ENCODE data around the gene BCAS3. TPM values are rescaled to one million over a fixed set of nuclear protein-coding genes. Genes with fewer than 3 reads are reported as not detected.

Gene BCAS3
- total and polyA plus RNA-seq, 4 experiments from 2014 or later = 27.0 to 45.2 (median 41.2) TPM

- H3K27me3 Mint-ChIP-seq = no peaks in the 10 kb centered on the region
- no peaks in the 10 kb centered on the region for H3K9me3 Mint-ChIP-seq
- H3K4me1 Mint-ChIP-seq = peaks cover 0 to 1% (median 0%) of the 10 kb centered on the region in 4 donors
- intact Hi-C loops (cut with micrococcal nuclease) = no loop called here
- peaks cover 3 to 12% of the 10 kb centered on the region in 2 donors for H3K36me3 Mint-ChIP-seq
- H3K4me3 Mint-ChIP-seq = peak overlapping the region in 5 of 8 donors; percentile 69 to 79 (median 76)
- H3K9me3 ChIP-seq (ENCODE audit: control insufficient read depth in 1 of 2, low read length in 2 of 2) = no peaks in the 10 kb centered on the region
- no peak for DNase-seq
- ChIA-PET POLR2A (ENCODE audit: partially characterized antibody) (no interaction called here), CTCF (ENCODE audit: partially characterized antibody) (interaction anchor here (1.0 kb wide), 1 partner anchor 749 kb away, joined by 3 read pairs; no protein-coding TSS in a partner anchor)
- no peaks in the 10 kb centered on the region for H3K4me1 ChIP-seq (ENCODE audit: insufficient read depth, low read length)
- no peaks in the 10 kb centered on the region for H3K27me3 ChIP-seq (ENCODE audit: insufficient read depth, low read length)
- no peak overlapping the region for H3K27ac ChIP-seq (ENCODE audit: low read depth, low read length)
- peak overlapping the region in 1 of 7 donors; percentile 84 for H3K27ac Mint-ChIP-seq
- H3K4me3 ChIP-seq (ENCODE audit: low read length in 2 of 2) = no peak overlapping the region
- no peaks in the 10 kb centered on the region for H3K36me3 ChIP-seq (ENCODE audit: insufficient read depth, low read length)
These were observed 210.0 kb downstream of the BCAS3 start for GRCh38 chr17:60887614-60888028.

DNA sequence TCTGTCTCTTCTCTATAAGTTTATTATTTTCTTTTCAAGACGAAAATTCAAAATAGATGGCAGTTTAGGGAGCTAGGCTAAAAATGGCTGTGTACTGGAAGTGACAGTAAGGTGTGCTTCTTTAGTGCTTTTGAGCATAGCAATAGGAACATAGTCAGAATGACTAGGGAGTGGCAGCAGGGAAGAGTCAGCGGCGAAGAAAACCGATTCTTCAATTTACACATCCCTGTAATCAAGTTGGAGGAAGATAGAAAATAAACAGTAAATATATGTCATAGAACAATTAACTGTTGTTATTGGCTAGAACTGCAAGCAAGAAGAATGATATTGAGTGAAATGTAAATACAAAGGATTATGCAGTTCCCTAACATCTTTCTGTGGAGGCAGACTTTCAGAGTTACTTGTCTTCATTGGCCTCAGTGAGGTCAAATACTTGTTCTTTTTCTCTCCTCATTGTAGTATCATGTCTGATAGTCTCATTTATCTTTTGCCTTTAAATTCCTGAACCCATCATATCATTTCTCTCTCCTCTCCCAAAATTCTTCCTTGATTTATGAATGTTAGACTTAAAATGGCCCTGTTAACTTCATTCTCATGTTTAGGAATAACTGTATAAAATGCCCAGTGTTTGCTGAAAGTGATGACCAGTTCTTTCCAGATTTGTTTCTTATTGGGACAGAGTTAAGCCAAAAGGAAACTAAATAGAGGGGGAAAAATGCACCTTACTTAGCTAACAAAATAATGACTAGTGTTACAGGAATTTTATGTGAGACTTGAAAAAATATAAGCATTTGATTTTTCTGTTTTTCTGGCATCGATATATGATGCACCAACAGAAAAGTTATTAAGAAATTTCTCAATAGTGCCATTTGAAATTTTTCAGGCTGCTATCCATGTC, 211.4 kb downstream of the BCAS3 start:
- H3K27ac ChIP-seq (ENCODE audit: low read depth, low read length) = no peak overlapping the region
- Mint-ChIP-seq H3K4me3 (no peak overlapping the region), H3K9me3 (peaks cover 0 to 9% (median 3%) of the 10 kb centered on the region in 8 donors), H3K27me3 (no peaks in the 10 kb centered on the region), H3K36me3 (peaks cover 10 to 19% of the 10 kb centered on the region in 2 donors), H3K4me1 (peaks cover 0 to 1% (median 0%) of the 10 kb centered on the region in 4 donors), H3K27ac (peak overlapping the region in 1 of 7 donors; percentile 24)
- intact Hi-C loops (cut with micrococcal nuclease) = no loop called here
- no peaks in the 10 kb centered on the region for H3K9me3 ChIP-seq (ENCODE audit: control insufficient read depth in 1 of 2, low read length in 2 of 2)
- DNase-seq = no peak
- ChIA-PET CTCF (ENCODE audit: partially characterized antibody) (interaction anchor here (1.0 kb wide), 1 partner anchor 747 kb away, joined by 3 read pairs; no protein-coding TSS in a partner anchor), POLR2A (ENCODE audit: partially characterized antibody) (no interaction called here)
- no peaks in the 10 kb centered on the region for H3K27me3 ChIP-seq (ENCODE audit: insufficient read depth, low read length)
- H3K36me3 ChIP-seq (ENCODE audit: insufficient read depth, low read length) = no peaks in the 10 kb centered on the region
- no peak overlapping the region for H3K4me3 ChIP-seq (ENCODE audit: low read length in 2 of 2)
- H3K4me1 ChIP-seq (ENCODE audit: insufficient read depth, low read length) = no peaks in the 10 kb centered on the region

DNA sequence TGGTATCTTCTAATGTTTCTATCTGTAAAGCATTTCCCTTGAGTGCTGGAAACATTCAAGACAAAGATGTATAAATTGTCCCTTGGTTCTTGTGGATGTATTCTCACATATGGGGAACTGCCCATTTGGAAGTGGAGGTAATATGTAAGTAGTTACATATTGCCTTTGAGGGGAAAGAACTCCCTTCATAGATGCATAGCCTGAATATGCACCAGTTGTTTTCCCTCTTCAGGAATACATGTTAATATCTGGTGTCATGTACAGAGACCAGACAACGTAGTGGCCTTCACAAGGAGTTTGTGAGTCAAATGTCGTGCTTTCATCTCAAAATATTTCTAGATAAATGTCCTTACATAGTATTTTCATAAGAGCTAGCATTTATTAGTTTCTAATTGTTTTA, 213.5 kb downstream of the BCAS3 start:
- Mint-ChIP-seq H3K4me1 (peaks cover 0 to 1% (median 0%) of the 10 kb centered on the region in 4 donors), H3K27ac (peak overlapping the region in 1 of 7 donors; percentile 13), H3K27me3 (no peaks in the 10 kb centered on the region), H3K36me3 (peaks cover 25 to 37% of the 10 kb centered on the region in 2 donors), H3K9me3 (peaks cover 0 to 28% (median 8%) of the 10 kb centered on the region in 8 donors), H3K4me3 (no peak overlapping the region)
- Histone ChIP-seq H3K9me3 (ENCODE audit: control insufficient read depth in 1 of 2, low read length in 2 of 2) (no peaks in the 10 kb centered on the region), H3K4me1 (ENCODE audit: insufficient read depth, low read length) (no peaks in the 10 kb centered on the region), H3K27me3 (ENCODE audit: insufficient read depth, low read length) (no peaks in the 10 kb centered on the region), H3K4me3 (ENCODE audit: low read length in 2 of 2) (no peak overlapping the region), H3K36me3 (ENCODE audit: insufficient read depth, low read length) (no peaks in the 10 kb centered on the region), H3K27ac (ENCODE audit: low read depth, low read length) (no peak overlapping the region)
- POLR2A ChIA-PET (ENCODE audit: partially characterized antibody) = no interaction called here
- intact Hi-C loops (cut with micrococcal nuclease) = no loop called here
- no peak for DNase-seq
- CTCF ChIA-PET (ENCODE audit: partially characterized antibody) = no interaction called here

GRCh38 chr17:60893475-60893874, 215.8 kb downstream of the BCAS3 start:
- H3K27ac Mint-ChIP-seq = no peak overlapping the region
- no peaks in the 10 kb centered on the region for H3K36me3 ChIP-seq (ENCODE audit: insufficient read depth, low read length)
- H3K27ac ChIP-seq (ENCODE audit: low read depth, low read length) = no peak overlapping the region
- POLR2A ChIA-PET (ENCODE audit: partially characterized antibody) = no interaction called here
- peaks cover 0 to 5% of the 10 kb centered on the region in 2 donors for H3K9me3 ChIP-seq (ENCODE audit: control insufficient read depth in 1 of 2, low read length in 2 of 2)
- CTCF ChIA-PET (ENCODE audit: partially characterized antibody) = no interaction called here
- DNase-seq = no peak
- H3K36me3 Mint-ChIP-seq = peaks cover 33 to 53% of the 10 kb centered on the region in 2 donors
- H3K4me1 ChIP-seq (ENCODE audit: insufficient read depth, low read length) = no peaks in the 10 kb centered on the region
- H3K9me3 Mint-ChIP-seq = peaks cover 6 to 50% (median 23%) of the 10 kb centered on the region in 8 donors
- intact Hi-C loops (cut with micrococcal nuclease) = no loop called here
- no peak overlapping the region for H3K4me3 ChIP-seq (ENCODE audit: low read length in 2 of 2)
- no peak overlapping the region for H3K4me3 Mint-ChIP-seq
- H3K27me3 ChIP-seq (ENCODE audit: insufficient read depth, low read length) = no peaks in the 10 kb centered on the region
- H3K4me1 Mint-ChIP-seq = no peaks in the 10 kb centered on the region
- H3K27me3 Mint-ChIP-seq = no peaks in the 10 kb centered on the region

- Mint-ChIP-seq H3K9me3 (peaks cover 6 to 51% (median 23%) of the 10 kb centered on the region in 8 donors), H3K27ac (no peak overlapping the region), H3K4me3 (no peak overlapping the region), H3K27me3 (no peaks in the 10 kb centered on the region), H3K36me3 (peaks cover 30 to 44% of the 10 kb centered on the region in 2 donors), H3K4me1 (peaks cover 0 to 1% (median 0%) of the 10 kb centered on the region in 4 donors)
- Histone ChIP-seq H3K9me3 (ENCODE audit: control insufficient read depth in 1 of 2, low read length in 2 of 2) (peaks cover 0 to 5% of the 10 kb centered on the region in 2 donors), H3K36me3 (ENCODE audit: insufficient read depth, low read length) (no peaks in the 10 kb centered on the region), H3K4me3 (ENCODE audit: low read length in 2 of 2) (no peak overlapping the region), H3K4me1 (ENCODE audit: insufficient read depth, low read length) (no peaks in the 10 kb centered on the region), H3K27ac (ENCODE audit: low read depth, low read length) (no peak overlapping the region), H3K27me3 (ENCODE audit: insufficient read depth, low read length) (no peaks in the 10 kb centered on the region)
- no peak for DNase-seq
- ChIA-PET POLR2A (ENCODE audit: partially characterized antibody) (no interaction called here), CTCF (ENCODE audit: partially characterized antibody) (no interaction called here)
- intact Hi-C loops (cut with micrococcal nuclease) = no loop called here
These were observed 219.3 kb downstream of the BCAS3 start for GRCh38 chr17:60896996-60897395.

DNA sequence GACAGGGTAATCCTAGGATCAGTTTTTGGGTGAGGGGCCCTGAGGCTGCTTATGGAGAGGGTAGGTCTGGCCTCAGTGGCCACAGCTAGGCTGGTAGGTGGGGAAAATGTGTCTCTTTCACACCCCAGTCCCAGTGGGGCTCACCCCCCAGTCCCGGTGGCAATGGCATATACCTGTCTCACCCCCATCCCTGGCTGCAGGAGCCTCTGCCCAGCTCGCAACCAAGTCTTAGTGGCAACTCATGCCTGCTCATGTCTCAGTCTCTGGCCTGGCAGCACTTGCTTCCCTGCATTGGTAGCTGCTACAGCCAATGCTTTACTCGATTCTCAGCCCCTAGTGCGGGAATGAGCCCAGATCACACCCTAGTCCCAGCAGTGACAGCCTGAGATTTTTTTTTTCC, 221.5 kb downstream of the BCAS3 start:
- ChIA-PET POLR2A (ENCODE audit: partially characterized antibody) (no interaction called here), CTCF (ENCODE audit: partially characterized antibody) (no interaction called here)
- peaks cover 0 to 1% (median 0%) of the 10 kb centered on the region in 4 donors for H3K4me1 Mint-ChIP-seq
- no peaks in the 10 kb centered on the region for H3K27me3 Mint-ChIP-seq
- no peak overlapping the region for H3K27ac ChIP-seq (ENCODE audit: low read depth, low read length)
- intact Hi-C loops (cut with micrococcal nuclease) = no loop called here
- DNase-seq = no peak
- no peak overlapping the region for H3K4me3 Mint-ChIP-seq
- H3K9me3 ChIP-seq (ENCODE audit: control insufficient read depth in 1 of 2, low read length in 2 of 2) = peaks cover 0 to 5% of the 10 kb centered on the region in 2 donors
- peaks cover 3% of the 10 kb centered on the region for H3K36me3 ChIP-seq (ENCODE audit: insufficient read depth, low read length)
- H3K9me3 Mint-ChIP-seq = peaks cover 6 to 42% (median 20%) of the 10 kb centered on the region in 8 donors
- no peaks in the 10 kb centered on the region for H3K27me3 ChIP-seq (ENCODE audit: insufficient read depth, low read length)
- no peak overlapping the region for H3K27ac Mint-ChIP-seq
- peaks cover 32 to 48% of the 10 kb centered on the region in 2 donors for H3K36me3 Mint-ChIP-seq
- no peak overlapping the region for H3K4me3 ChIP-seq (ENCODE audit: low read length in 2 of 2)
- no peaks in the 10 kb centered on the region for H3K4me1 ChIP-seq (ENCODE audit: insufficient read depth, low read length)

DNA sequence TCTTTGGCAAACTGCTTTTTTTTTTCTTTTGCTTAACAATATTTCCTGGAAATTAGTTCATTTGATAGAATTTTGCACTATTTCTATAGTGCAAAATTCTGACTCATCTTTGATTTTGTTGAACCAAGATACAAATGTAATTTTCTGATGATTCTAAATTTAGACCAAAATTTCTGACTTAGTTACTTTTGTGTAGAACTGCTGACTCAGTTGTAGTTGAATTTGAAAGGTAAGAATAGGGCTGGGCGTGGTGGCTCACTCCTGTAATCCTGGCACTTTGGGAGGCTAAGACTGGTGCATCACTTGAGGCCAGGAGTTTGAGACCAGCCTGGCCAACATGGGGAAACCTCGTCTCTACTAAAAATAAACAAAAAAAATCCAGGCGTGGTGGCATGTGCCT, 223.0 kb downstream of the BCAS3 start:
- Histone ChIP-seq H3K9me3 (ENCODE audit: control insufficient read depth in 1 of 2, low read length in 2 of 2) (peaks cover 0 to 5% of the 10 kb centered on the region in 2 donors), H3K27me3 (ENCODE audit: insufficient read depth, low read length) (no peaks in the 10 kb centered on the region), H3K4me1 (ENCODE audit: insufficient read depth, low read length) (no peaks in the 10 kb centered on the region), H3K36me3 (ENCODE audit: insufficient read depth, low read length) (peaks cover 3% of the 10 kb centered on the region), H3K27ac (ENCODE audit: low read depth, low read length) (no peak overlapping the region), H3K4me3 (ENCODE audit: low read length in 2 of 2) (no peak overlapping the region)
- peaks cover 18 to 39% of the 10 kb centered on the region in 2 donors for H3K36me3 Mint-ChIP-seq
- no peak for DNase-seq
- CTCF ChIA-PET (ENCODE audit: partially characterized antibody) = no interaction called here
- no peak overlapping the region for H3K27ac Mint-ChIP-seq
- H3K4me1 Mint-ChIP-seq = peaks cover 0 to 1% (median 0%) of the 10 kb centered on the region in 4 donors
- intact Hi-C loops (cut with micrococcal nuclease) = no loop called here
- H3K27me3 Mint-ChIP-seq = no peaks in the 10 kb centered on the region
- POLR2A ChIA-PET (ENCODE audit: partially characterized antibody) = no interaction called here
- H3K9me3 Mint-ChIP-seq = peaks cover 3 to 28% (median 16%) of the 10 kb centered on the region in 8 donors
- H3K4me3 Mint-ChIP-seq = no peak overlapping the region
